Pericardium fibroblast (primary cell): ENCODE data around the gene METAP1. TPM values are rescaled to one million over a fixed set of nuclear protein-coding genes. Genes with fewer than 3 reads are reported as not detected.

Source experiments
- total RNA-seq: library from RNA; depleted of rRNA; stranded (reverse); fragments of >200 nt; gene quantifications from 2 replicates; pipeline ENCODE4 v1.2.3, GENCODE V29; 2015

Gene METAP1
- total RNA-seq, result 26.8 and 39.4 TPM in 2 replicates

DNA sequence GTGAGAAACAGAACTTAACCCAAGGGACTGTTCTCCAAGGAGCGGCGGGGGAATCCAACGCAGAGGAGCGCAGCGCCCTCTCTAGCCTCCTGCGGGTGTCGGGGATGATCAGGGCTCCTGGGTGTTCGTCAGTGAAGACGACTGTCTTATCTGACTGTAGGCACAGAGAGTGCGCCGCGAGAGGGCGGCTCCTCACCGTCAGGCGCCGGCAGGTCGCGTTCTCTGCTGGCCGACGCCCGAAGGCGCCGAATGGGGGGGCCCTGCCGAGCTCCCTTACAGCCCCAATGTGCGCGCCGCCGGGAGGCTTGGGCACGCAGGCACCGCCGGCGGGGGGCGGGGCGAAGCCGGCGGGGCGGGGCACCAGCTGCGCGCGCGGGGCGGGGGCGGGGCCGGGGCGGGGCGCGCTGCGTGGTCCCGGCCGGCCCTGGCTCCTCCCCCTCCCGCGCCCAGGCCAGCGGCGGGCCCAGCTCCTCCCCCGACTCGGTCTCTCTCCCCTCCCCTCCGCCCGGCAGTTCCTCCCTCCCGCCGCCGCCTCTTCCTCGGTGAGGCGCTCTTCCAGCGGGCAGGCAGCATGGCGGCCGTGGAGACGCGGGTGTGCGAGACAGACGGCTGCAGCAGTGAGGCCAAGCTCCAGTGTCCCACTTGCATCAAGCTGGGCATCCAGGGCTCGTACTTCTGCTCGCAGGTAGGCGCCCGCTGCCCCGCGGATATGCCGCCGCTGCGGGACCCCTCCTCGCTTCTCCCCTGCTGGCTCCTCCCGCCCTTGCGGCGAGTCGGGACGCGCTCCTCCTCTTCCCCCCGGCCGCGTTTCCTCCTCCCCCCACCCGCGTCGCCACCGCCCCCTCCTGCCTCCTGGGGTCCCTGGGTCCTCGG is at the start of gene METAP1:
Gene METAP1 (plus strand): TSS at position 539 of the 873 bp plus-strand sequence. CDS start 33 bp downstream, at position 572.

GRCh38 chr4:99088481-99089365 is 93.2 kb downstream of the METAP1 start, which contains the start of gene ADH5:
ADH5 (minus strand) TSS chr4:99088788; CDS start chr4:99088700, 88 bp downstream.

Other genes with a start within 250 kb of the METAP1 start
- gene EIF4E, start 66.6 kb upstream of the METAP1 start, total RNA-seq, result 40.3 and 67.9 TPM in 2 replicates
- 206 and 246 TPM in 2 replicates for gene ADH5, start 93.1 kb downstream of the METAP1 start, total RNA-seq
- not detected in 2 replicates for gene ADH4, start 148.6 kb downstream of the METAP1 start, total RNA-seq
- gene ADH6, start 223.5 kb downstream of the METAP1 start, total RNA-seq, result under 0.01 and 1.5 TPM in 2 replicates